HepG2 (cell line): ENCODE measurements around the gene ZFP36L2. TPM values are rescaled to one million over a fixed set of nuclear protein-coding genes. Genes with fewer than 3 reads are reported as not detected.

Experiments used
- CENPT ChIP-seq: sonication (generic); formaldehyde crosslinking; IDR thresholded peaks from 2 replicates; pipeline ENCODE4 v1.8.0; 2022; ENCODE audit warnings: low read depth, mild to moderate bottlenecking, moderate library complexity, missing genetic modification reagents
- CENPX ChIP-seq: sonication (generic); formaldehyde crosslinking; IDR thresholded peaks from 2 replicates; pipeline ENCODE4 v1.9.0; 2021; ENCODE audit warnings: mild to moderate bottlenecking, missing genetic modification reagents, moderate library complexity
- FOXM1 ChIP-seq: sonication (generic); formaldehyde crosslinking; IDR thresholded peaks from 2 replicates; pipeline ENCODE4 v1.5.0; 2020; ENCODE audit warnings: missing genetic modification reagents
- JUN ChIP-seq: sonication (generic); formaldehyde crosslinking; IDR thresholded peaks from 2 replicates; pipeline ENCODE4 v1.4.0; 2020; ENCODE audit warnings: mild to moderate bottlenecking, missing genetic modification reagents
- NFKB2 ChIP-seq: sonication (generic); formaldehyde crosslinking; IDR thresholded peaks from 2 replicates; pipeline ENCODE4 v1.4.0; 2020; ENCODE audit warnings: missing genetic modification reagents, borderline replicate concordance
- NFYC ChIP-seq: IDR thresholded peaks from 2 replicates; pipeline ENCODE4 v1.6.1; 2016; ENCODE audit warnings: missing genetic modification reagents, missing compliant biosample characterization
- SNAI1 ChIP-seq: sonication (generic); formaldehyde crosslinking; IDR thresholded peaks from 2 replicates; pipeline ENCODE4 v1.5.0; 2020; ENCODE audit warnings: mild to moderate bottlenecking, missing genetic modification reagents, borderline replicate concordance
- THAP11 ChIP-seq: IDR thresholded peaks from 2 replicates; pipeline ENCODE4 v1.6.1; 2016; ENCODE audit warnings: missing biosample characterization, missing genetic modification reagents
- ZBTB46 ChIP-seq: sonication (generic); formaldehyde crosslinking; IDR thresholded peaks from 2 replicates; pipeline ENCODE4 v1.4.0; 2020; ENCODE audit warnings: mild to moderate bottlenecking, missing genetic modification reagents, borderline replicate concordance
- ZNF326 ChIP-seq: sonication (generic); formaldehyde crosslinking; IDR thresholded peaks from 2 replicates; pipeline ENCODE4 v1.4.0; 2020; ENCODE audit warnings: missing genetic modification reagents, borderline replicate concordance
- ZNF331 ChIP-seq: sonication (generic); formaldehyde crosslinking; IDR thresholded peaks from 2 replicates; pipeline ENCODE4 v1.4.0; 2020; ENCODE audit warnings: missing genetic modification reagents
- ZNF350 ChIP-seq: sonication (generic); formaldehyde crosslinking; IDR thresholded peaks from 2 replicates; pipeline ENCODE4 v1.4.0; 2020; ENCODE audit warnings: mild to moderate bottlenecking, low read depth, missing genetic modification reagents, borderline replicate concordance
- ZNF513 ChIP-seq: sonication (generic); formaldehyde crosslinking; conservative IDR thresholded peaks from 2 replicates; pipeline ENCODE4 v1.5.0; 2020; ENCODE audit warnings: missing genetic modification reagents
- ZNF724P ChIP-seq: sonication (generic); formaldehyde crosslinking; IDR thresholded peaks from 2 replicates; pipeline ENCODE4 v1.8.0; 2022; ENCODE audit warnings: missing genetic modification reagents, borderline replicate concordance
- polyA plus RNA-seq, 8 experiments: library from polyadenylated mRNA; depleted of rRNA in 3 of 8; stranded (reverse) in 7 of 8; unstranded in 1 of 8; fragments of >200 nt; fragmentation: Illumina TruSeq in 4 of 8; extraction: Trizol in 4 of 8; gene quantifications; 2 replicates each; pipeline versions ENCODE4 v1.2.1 to v1.2.3, GENCODE V29; 2011 to 2016; ENCODE audit warnings: low read depth in 4 of 8, missing spikeins in 1 of 8, mixed read lengths in 1 of 8; ENCODE audit not compliant: insufficient read depth in 1 of 8
- total RNA-seq, 5 experiments: library from RNA; depleted of rRNA; stranded (reverse); fragments of >200 nt; fragmentation: Illumina TruSeq; extraction: Trizol; gene quantifications; 2 replicates each; pipeline ENCODE4 v1.2.3, GENCODE V29; 2016; ENCODE audit warnings: low read depth in 1 of 5
- TF ChIP-seq, protein P1 (sequence below): sonication (generic); formaldehyde crosslinking; IDR thresholded peaks from 2 replicates; pipeline ENCODE4 v1.5.1; 2020; ENCODE audit warnings: mild to moderate bottlenecking, missing genetic modification reagents
- TF ChIP-seq, protein P2 (sequence below): sonication (generic); formaldehyde crosslinking; IDR thresholded peaks from 2 replicates; pipeline ENCODE4 v1.5.1; 2020; ENCODE audit warnings: mild to moderate bottlenecking, missing genetic modification reagents, moderate library complexity

ZFP36L2 gene
- total and polyA plus RNA-seq, 2 of the 13 experiments (the other 11 are each of a cell fraction or from before 2014, with no cell fraction given): 11.2 to 21.8 TPM

- TF ChIP-seq, protein P1, sequence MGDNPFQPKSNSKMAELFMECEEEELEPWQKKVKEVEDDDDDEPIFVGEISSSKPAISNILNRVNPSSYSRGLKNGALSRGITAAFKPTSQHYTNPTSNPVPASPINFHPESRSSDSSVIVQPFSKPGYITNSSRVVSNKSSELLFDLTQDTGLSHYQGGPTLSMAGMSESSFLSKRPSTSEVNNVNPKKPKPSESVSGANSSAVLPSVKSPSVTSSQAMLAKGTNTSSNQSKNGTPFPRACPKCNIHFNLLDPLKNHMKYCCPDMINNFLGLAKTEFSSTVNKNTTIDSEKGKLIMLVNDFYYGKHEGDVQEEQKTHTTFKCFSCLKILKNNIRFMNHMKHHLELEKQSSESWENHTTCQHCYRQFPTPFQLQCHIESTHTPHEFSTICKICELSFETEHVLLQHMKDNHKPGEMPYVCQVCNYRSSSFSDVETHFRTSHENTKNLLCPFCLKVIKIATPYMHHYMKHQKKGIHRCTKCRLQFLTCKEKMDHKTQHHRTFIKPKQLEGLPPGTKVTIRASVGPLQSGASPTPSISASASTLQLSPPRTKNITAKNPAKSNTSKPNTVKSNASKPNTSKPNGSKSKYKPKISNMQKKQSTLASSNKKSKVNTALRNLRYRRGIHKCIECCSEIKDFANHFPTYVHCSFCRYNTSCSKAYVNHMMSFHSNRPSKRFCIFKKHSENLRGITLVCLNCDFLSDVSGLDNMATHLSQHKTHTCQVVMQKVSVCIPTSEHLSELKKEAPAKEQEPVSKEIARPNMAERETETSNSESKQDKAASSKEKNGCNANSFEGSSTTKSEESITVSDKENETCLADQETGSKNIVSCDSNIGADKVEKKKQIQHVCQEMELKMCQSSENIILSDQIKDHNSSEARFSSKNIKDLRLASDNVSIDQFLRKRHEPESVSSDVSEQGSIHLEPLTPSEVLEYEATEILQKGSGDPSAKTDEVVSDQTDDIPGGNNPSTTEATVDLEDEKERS (CRISPR knock-in tag): 0 out of 2 replicates have a peak, but pooled peaks have one; percentile 57
- TF ChIP-seq NFYC (CRISPR knock-in tag) (no peak), ZNF513 (no peak), SNAI1 (CRISPR knock-in tag) (peak; percentile 94; the same call in 1 of the 2 replicates), ZNF724P (CRISPR knock-in tag) (peak; percentile 79), NFKB2 (CRISPR knock-in tag) (peak; percentile 73; the same call in 1 of the 2 replicates), JUN (CRISPR knock-in tag) (peak; percentile 53; the same call in 1 of the 2 replicates), ZNF326 (no peak), ZBTB46 (0 out of 2 replicates have a peak, but pooled peaks have one; percentile 5), ZNF350 (CRISPR knock-in tag) (peak; percentile 84; the same call in 1 of the 2 replicates), ZNF331 (peak; percentile 56), THAP11 (CRISPR knock-in tag) (peak; percentile 71; the same call in 1 of the 2 replicates), FOXM1 (CRISPR knock-in tag) (no peak), CENPX (CRISPR knock-in tag) (no peak), CENPT (CRISPR knock-in tag) (no peak; the same call in 1 of the 2 replicates)
- TF ChIP-seq, protein P2, sequence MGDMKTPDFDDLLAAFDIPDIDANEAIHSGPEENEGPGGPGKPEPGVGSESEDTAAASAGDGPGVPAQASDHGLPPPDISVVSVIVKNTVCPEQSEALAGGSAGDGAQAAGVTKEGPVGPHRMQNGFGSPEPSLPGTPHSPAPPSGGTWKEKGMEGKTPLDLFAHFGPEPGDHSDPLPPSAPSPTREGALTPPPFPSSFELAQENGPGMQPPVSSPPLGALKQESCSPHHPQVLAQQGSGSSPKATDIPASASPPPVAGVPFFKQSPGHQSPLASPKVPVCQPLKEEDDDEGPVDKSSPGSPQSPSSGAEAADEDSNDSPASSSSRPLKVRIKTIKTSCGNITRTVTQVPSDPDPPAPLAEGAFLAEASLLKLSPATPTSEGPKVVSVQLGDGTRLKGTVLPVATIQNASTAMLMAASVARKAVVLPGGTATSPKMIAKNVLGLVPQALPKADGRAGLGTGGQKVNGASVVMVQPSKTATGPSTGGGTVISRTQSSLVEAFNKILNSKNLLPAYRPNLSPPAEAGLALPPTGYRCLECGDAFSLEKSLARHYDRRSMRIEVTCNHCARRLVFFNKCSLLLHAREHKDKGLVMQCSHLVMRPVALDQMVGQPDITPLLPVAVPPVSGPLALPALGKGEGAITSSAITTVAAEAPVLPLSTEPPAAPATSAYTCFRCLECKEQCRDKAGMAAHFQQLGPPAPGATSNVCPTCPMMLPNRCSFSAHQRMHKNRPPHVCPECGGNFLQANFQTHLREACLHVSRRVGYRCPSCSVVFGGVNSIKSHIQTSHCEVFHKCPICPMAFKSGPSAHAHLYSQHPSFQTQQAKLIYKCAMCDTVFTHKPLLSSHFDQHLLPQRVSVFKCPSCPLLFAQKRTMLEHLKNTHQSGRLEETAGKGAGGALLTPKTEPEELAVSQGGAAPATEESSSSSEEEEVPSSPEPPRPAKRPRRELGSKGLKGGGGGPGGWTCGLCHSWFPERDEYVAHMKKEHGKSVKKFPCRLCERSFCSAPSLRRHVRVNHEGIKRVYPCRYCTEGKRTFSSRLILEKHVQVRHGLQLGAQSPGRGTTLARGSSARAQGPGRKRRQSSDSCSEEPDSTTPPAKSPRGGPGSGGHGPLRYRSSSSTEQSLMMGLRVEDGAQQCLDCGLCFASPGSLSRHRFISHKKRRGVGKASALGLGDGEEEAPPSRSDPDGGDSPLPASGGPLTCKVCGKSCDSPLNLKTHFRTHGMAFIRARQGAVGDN (CRISPR knock-in tag): peak; percentile 98
Observed at GRCh38 chr2:43219383-43220228, 6.8 kb downstream of the ZFP36L2 start (continued).
